ENCODE measurements around the gene MMP27.

DNA sequence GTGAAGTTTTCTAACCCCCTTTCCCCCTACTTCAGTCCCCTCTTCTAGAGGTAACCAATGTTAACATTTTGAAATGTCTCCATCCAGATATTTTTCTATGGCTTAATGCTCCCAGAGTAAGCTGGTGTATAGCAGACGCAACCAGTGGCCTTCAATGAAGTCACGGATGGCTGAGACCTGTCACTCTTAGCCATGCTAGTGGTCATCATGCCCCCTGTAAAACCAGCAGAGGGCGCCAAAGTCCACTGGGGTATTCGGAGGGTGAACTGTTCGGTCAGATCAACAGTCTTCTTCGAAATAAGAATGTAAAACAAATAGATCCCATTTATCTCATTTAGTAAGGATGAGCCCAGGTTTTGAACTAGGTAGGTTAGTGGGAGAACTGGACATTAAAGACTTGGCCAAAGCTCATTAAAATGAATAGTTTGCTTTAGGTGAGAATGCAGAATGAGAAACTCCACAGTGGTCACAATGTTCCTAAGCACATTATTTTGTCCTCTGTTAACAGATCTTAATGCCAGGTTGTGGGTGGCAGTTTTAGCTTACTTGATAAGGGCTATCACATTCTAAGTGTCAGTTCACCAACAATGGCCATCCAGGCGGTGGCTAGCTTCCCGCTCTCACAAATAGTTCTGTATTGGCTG lies 27.8 kb upstream of the MMP27 start:
- TF ChIP-seq, protein P1, sequence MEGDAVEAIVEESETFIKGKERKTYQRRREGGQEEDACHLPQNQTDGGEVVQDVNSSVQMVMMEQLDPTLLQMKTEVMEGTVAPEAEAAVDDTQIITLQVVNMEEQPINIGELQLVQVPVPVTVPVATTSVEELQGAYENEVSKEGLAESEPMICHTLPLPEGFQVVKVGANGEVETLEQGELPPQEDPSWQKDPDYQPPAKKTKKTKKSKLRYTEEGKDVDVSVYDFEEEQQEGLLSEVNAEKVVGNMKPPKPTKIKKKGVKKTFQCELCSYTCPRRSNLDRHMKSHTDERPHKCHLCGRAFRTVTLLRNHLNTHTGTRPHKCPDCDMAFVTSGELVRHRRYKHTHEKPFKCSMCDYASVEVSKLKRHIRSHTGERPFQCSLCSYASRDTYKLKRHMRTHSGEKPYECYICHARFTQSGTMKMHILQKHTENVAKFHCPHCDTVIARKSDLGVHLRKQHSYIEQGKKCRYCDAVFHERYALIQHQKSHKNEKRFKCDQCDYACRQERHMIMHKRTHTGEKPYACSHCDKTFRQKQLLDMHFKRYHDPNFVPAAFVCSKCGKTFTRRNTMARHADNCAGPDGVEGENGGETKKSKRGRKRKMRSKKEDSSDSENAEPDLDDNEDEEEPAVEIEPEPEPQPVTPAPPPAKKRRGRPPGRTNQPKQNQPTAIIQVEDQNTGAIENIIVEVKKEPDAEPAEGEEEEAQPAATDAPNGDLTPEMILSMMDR (optimal IDR thresholded peaks at IDR 0.05 in 1 of 3, IDR thresholded peaks at IDR 0.05 in 1 of 3, conservative IDR thresholded peaks at IDR 0.05 in 1 of 3; ENCODE audit: extremely low read depth in 1 of 3, insufficient read depth in 2 of 3, low read length in 3 of 3) = peak; percentile 89 to 96 (median 95)
- no peak for TF ChIP-seq EZH2 (IDR thresholded peaks at IDR 0.05; ENCODE audit: low read length)

Measured in keratinocyte (primary cell).